Thoracic aorta (tissue), 2 donors: ENCODE results near the gene ATP5F1C. TPM values are rescaled to one million over a fixed set of nuclear protein-coding genes. Genes with fewer than 3 reads are reported as not detected.
A peak's percentile ranks its signal among the peaks of the same experiment; 100 is the strongest.

Source experiments
- ATAC-seq: fragments of 150-250 bp; one replicate; pipeline ENCODE4 v1.8.0; 2017; ENCODE audit warnings: low read depth; ENCODE audit not compliant: insufficient number of reproducible peaks, low FRiP score
- DNase-seq: peaks from one replicate; pipeline ENCODE4 v3.0.0-alpha.2; 2020; ENCODE audit warnings: low spot score
- H3K27ac ChIP-seq, 2 donors: fragments of 200-600 bp; sonication (generic); 1 replicate in 1 of 2; 2 replicates in 1 of 2; pipeline ENCODE4 v1.5.1; 2016; ENCODE audit warnings: mild to moderate bottlenecking in 2 of 2, moderate library complexity in 2 of 2
- H3K27me3 ChIP-seq: fragments of 200-600 bp; sonication (generic); replicated peaks from 2 replicates; pipeline ENCODE4 v1.6.0; 2016; ENCODE audit warnings: mild to moderate bottlenecking; ENCODE audit not compliant: insufficient read depth
- H3K36me3 ChIP-seq: fragments of 200-600 bp; sonication (generic); one replicate; pipeline ENCODE4 v1.5.1; 2016
- H3K4me1 ChIP-seq, 2 donors: fragments of 200-600 bp; sonication (generic); 1 replicate in 1 of 2; 2 replicates in 1 of 2; pipeline versions ENCODE4 v1.5.1 to v1.6.0; 2016; ENCODE audit warnings: low read depth in 2 of 2, mild to moderate bottlenecking in 1 of 2; ENCODE audit not compliant: control insufficient read depth in 1 of 2
- H3K4me3 ChIP-seq: fragments of 200-600 bp; sonication (generic); 2 replicates; pipeline ENCODE4 v1.5.1; 2016; ENCODE audit warnings: mild to moderate bottlenecking
- H3K9me3 ChIP-seq: fragments of 200-600 bp; sonication (generic); 2 replicates; pipeline ENCODE4 v1.5.1; 2016
- CTCF ChIP-seq: fragments of 200-600 bp; sonication (generic); IDR thresholded peaks from one replicate; pipeline ENCODE4 v1.5.1; 2019; ENCODE audit warnings: antibody characterized with exemption
- total RNA-seq, 2 donors: library from RNA; depleted of rRNA; stranded (reverse); fragments of >200 nt; gene quantifications; one replicate each; pipeline versions ENCODE4 v1.1.0 to v1.2.3, GENCODE V29; 2016

ATP5F1C gene
- total RNA-seq, 2 donors from 2014 or later, result 128 to 168 TPM

DNA sequence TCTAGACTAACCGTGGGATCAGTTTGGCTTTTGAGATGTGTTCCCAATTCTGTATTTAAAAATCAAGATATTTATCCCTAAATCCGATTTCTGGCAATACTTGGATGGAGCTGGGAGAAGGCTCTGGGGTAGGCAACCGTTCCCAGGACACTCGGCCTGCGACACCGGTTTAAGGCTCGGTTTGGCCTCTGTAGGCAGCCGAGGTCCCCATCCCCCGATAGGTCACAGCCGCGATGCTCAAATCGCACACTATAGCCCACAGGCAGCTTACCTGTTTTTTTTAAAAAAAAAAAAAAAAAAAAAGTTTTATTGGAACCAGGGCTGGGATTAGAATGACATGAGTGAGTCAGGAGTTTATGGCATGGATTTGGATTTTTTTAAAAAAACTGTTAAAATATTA is 29.6 kb downstream of the ATP5F1C start:
- Histone ChIP-seq H3K36me3 (no peaks in the 10 kb centered on the region), H3K9me3 (no peaks in the 10 kb centered on the region), H3K27ac (no peak overlapping the region), H3K27me3 (no peaks in the 10 kb centered on the region), H3K4me1 (peaks cover 12 to 16% of the 10 kb centered on the region in 2 donors), H3K4me3 (peak overlapping the region; percentile 83)
- ATAC-seq (no peak), DNase-seq (no peak)
- TF ChIP-seq CTCF, result no peak

- no peak for ATAC-seq
- H3K27ac ChIP-seq, result peak overlapping the region in 1 of 2 donors; percentile 33
- DNase-seq, result no peak
- TF ChIP-seq CTCF, result no peak
- H3K4me1 ChIP-seq, result peaks cover 12 to 16% of the 10 kb centered on the region in 2 donors
- no peaks in the 10 kb centered on the region for H3K36me3 ChIP-seq
- H3K9me3 ChIP-seq, result no peaks in the 10 kb centered on the region
- H3K4me3 ChIP-seq, result peak overlapping the region; percentile 83
- no peaks in the 10 kb centered on the region for H3K27me3 ChIP-seq
These were observed 30.0 kb downstream of the ATP5F1C start for GRCh38 chr10:7817984-7818294.

DNA sequence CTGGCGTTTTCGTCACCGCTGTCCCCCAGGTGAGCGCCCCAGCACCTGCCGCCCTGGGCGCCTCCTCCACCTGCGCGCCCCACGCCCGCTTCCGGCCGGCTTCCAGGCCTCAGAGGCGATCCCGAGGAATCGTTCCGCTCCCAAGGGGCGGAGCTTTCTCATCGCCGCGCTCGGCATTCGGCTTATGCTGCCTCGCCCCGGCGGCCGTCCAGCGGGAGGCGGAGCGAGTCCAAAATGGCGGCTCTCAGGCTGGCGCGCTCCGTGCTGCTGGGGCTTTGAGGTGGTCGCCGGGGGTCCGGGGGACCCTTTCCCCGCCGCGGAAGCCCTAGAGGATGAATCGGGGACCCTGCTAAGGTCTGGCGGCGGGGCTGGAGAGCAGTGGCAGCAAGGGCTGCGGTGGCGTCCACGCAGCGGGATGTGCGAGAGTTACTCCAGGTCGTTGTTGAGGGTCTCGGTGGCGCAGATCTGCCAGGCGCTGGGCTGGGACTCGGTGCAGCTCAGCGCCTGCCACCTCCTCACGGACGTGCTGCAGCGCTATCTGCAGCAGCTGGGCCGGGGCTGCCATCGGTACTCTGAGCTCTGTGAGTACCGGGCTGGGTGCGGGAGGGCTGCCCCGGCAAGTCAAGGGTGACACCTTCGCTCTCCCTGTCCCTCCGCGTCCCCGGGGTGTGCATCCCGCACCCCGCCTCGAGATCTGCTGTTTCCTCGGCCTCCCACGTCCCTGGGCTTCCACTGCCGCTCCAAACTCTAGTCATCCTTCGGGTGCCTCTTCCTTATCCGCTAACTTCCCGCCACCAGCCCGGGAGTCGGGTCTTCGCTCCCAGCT is 30.5 kb downstream of the ATP5F1C start, which contains the start of gene TAF3:
Gene TAF3 (plus strand): TSS at position 211 of the 826 bp plus-strand sequence. CDS start 205 bp downstream, at position 416.
- ATAC-seq, result peak; percentile 72
- peak; percentile 52 for DNase-seq

GRCh38 chr10:7819121-7819460 is 31.1 kb downstream of the ATP5F1C start:
- no peaks in the 10 kb centered on the region for H3K9me3 ChIP-seq
- ATAC-seq (no peak), DNase-seq (no peak)
- TF ChIP-seq CTCF, result no peak
- H3K36me3 ChIP-seq, result peaks cover under 1% of the 10 kb centered on the region
- peak overlapping the region; percentile 83 for H3K4me3 ChIP-seq
- peaks cover 12 to 16% of the 10 kb centered on the region in 2 donors for H3K4me1 ChIP-seq
- peak overlapping the region in 1 of 2 donors; percentile 33 for H3K27ac ChIP-seq
- no peaks in the 10 kb centered on the region for H3K27me3 ChIP-seq

More for the DNA sequence above, 30.5 kb downstream of the ATP5F1C start, which contains the start of gene TAF3:
- TF ChIP-seq CTCF, result no peak
- Histone ChIP-seq H3K4me3 (peak within 1 kb of the TSS; percentile 83), H3K9me3 (no peaks in the 10 kb centered on the region), H3K27me3 (no peaks in the 10 kb centered on the region), H3K36me3 (no peaks in the 10 kb centered on the region), H3K4me1 (peaks cover 12 to 16% of the 10 kb centered on the region in 2 donors), H3K27ac (peak within 1 kb of the TSS in 1 of 2 donors; percentile 33)

GRCh38 chr10:7824251-7824650 is 36.3 kb downstream of the ATP5F1C start:
- Histone ChIP-seq H3K4me1 (peaks cover 11 to 15% of the 10 kb centered on the region in 2 donors), H3K36me3 (peaks cover 8% of the 10 kb centered on the region), H3K4me3 (no peak overlapping the region), H3K27me3 (no peaks in the 10 kb centered on the region), H3K27ac (no peak overlapping the region), H3K9me3 (no peaks in the 10 kb centered on the region)
- no peak for ATAC-seq
- TF ChIP-seq CTCF, result no peak
- no peak for DNase-seq
